ENCODE data around the gene FXYD6.

The FXYD6 gene

DNA sequence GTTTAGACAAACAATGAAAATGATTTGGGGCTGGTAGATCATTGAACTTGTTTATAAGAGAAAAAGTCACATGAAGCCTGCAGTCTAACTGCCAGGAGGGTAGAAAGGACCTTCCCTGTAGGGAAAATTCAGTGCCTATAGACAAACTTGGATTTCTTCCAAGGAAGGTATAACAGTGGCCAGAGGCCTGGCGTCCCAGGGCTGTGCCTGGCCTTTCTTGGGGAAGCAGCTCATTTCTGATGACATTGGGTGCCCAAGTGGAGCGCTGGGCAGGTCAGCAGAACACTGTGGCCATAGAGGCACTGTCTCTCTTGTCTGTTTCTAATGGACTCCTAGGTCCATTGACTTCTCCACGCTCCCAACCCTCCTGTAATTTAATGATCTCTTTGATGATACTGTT, 6.6 kb upstream of the FXYD6 start:
- DNase-seq: peak; percentile 9

DNA sequence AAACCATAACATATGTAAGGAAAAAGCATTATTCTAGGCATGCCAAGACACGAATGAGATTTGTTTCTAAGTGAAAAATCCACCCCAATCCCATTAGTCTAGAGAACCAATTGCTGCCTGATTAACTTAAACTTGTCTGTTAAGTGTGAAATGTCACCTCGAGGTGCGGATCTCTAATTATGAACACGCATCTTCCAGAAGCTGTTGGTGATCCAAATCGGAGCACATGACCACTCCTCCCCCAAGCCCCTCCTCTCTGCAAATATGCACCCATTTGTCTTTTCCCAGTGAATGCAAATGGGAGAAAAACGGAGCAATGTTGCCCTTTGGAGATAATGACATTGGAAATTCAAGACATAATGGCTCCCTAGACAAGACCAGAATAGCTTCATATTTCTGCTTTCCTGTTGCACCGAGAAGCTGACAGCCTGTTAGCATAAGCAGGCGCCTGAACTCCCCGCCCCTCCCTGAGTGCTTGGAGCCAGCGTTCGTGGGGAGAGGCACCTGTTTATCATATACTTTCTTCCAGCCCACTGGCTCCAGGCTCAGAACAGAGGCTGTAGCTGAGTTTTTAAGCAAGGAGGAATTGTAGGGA, 6.0 kb upstream of the FXYD6 start:
- peak; percentile 52 for DNase-seq

DNA sequence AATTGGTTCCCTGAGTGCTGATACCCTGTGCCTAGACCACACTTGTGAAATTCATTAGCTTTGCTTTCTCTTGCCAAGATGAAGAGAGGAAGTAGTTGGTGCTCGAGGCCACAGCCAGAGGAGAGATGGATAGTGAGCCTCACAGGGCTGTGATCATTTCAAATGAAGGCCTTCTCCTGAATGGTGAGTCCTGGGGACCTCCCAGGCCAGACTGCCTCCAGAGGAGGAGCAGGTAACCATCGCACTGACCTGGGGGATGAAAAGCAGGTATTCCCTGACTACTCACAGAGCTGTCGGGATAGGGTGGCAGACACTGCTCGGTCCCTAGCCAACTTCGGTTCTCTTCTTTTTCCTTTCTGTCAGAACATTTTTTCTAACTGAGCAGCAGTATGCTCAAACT, 4.8 kb upstream of the FXYD6 start:
- no peak for DNase-seq

DNA sequence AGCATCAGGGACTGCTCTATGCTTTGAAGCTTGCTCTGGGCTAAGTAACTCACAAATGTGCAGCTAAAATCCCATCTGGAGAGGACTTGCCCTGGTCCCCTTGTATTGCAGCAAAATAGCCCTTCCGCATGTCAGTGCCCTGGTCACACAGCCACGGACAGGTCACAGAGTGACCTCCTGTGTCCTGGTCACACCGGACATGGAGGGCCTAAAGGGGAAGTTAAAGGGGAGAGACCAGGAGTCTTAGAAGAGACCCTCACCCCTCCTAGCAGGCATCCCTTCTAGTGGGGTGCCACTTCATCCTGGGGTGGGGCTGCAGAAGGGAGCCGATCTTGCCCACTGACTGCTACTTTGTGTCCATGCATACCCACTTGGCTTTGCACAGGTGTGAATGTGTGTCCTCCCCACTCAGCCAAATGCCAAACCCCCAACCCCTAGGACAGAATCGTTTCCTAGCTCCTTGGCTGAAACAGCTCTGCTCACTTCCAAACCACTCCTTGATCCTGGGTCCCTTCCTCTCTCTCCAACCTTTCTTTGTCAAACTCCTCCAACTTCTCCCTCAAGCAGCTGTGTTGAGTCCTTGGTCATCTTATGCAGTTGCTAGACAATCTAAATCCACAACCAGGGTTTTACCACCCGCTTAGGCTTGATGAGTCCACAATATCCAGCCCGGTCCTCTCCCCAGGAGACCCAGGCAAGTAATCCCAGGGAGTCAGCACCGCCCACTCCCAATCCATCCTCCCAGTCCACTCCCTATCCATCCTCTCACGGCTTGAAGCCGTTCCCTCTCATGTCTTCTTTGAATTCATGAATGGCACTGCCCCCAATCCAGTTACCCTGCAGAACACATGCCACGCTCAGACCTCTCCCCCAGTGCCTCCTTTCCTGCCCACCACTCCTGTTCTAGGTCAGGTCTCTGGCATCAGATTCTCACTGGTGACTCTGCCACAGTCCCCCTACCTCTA, 3.3 kb upstream of the FXYD6 start:
- DNase-seq: no peak

GRCh38 chr11:117878939-117879475, 2.5 kb upstream of the FXYD6 start:
- no peak for DNase-seq

DNA sequence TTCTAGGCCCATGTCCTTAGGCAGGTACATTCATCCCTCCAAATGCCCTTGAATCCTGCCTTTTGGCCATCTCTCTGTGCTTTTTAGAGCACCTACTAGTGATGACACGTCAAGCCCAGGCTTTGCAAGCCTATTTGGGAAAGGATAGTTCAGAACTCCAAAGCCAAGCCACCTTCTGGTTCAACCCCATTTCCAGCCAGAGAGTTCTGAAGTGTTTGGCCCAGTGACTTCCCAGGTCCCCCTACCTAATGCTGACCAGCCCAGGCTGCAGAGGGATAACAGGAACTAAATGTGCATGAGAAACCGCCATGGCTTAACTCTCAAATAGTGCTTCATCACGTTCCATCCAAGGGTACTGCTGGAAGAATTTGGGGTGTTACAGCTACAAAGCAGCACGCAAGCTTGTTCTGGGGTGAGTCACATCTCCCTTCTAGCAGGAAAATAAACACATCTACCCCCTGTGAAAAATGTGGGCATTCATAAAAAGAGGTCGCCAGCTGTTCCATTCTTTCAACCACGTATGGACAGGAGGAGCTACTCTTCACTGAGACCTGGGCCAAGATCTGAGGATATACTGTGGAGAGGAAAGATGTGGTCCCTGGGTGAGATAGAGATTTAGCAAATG, 2.0 kb upstream of the FXYD6 start:
- no peak for DNase-seq

- no peak for DNase-seq
Observed at GRCh38 chr11:117877120-117877784, 794 bp upstream of the FXYD6 start.

DNA sequence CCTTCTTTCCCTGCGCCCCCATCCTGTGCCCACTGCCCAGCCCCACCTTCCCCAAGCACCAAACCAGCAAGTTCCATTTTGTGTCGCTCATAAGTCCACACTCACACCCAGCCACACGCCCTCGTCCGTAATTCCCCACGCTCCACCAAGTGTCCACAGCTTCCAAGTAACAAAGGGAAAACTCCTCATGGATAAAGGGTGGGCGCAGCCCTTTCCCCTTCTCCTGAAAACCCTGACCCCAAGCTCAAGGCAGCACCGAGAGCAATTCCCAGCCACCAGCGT, 458 bp downstream of the FXYD6 start:
- DNase-seq: no peak

GRCh38 chr11:117875382-117876058, 938 bp downstream of the FXYD6 start:
- peak; percentile 45 for DNase-seq

- DNase-seq: no peak
Observed at GRCh38 chr11:117874910-117875381, 1.5 kb downstream of the FXYD6 start.

GRCh38 chr11:117874253-117874909, 2.1 kb downstream of the FXYD6 start:
- no peak for DNase-seq

- no peak for DNase-seq
Observed at GRCh38 chr11:117873828-117874125, 2.7 kb downstream of the FXYD6 start.

DNA sequence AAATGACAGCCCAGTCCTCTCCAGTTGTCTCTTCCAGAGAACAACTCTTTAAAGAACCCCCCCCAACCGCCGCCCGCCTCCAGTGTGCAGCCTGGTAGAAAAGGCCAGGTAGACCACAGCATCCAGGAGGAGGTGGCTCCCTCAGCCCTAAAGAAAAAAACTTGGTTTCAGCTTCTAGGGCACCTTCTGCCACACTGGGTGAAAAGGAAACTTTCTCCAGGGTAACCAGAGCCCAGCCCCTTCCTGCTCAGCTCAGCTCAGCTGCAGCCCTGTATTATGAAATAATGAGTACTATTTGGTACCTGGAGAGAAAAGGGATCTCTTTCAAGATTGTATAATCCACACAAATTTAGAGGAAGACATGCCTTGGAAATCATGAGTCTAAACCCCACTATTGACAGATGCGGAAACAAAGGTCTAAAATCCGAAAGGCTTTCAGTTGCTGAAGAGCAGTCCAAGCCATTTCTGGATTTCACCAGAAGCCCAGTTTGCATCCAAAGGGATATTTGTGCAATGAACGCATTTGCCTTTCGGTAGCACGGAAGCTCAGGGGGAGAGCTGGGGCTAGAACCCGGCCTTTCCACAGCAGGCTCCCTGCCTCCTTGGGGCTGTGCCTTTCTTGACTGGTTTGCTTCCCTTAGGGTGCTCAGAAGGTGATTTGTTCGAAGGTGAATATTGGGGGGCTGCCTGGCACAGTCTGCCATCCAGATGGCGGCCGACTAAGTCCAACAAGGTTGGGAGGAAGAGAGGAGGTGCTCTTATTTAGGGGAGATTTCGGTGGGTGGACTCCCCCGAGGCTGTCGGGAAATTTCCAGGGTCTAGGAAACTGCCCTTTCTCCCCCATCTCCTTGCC, 3.3 kb downstream of the FXYD6 start:
- DNase-seq: no peak

GRCh38 chr11:117872420-117872961, 4.0 kb downstream of the FXYD6 start:
- DNase-seq: no peak

GRCh38 chr11:117871784-117872183, 4.7 kb downstream of the FXYD6 start:
- no peak for DNase-seq

DNA sequence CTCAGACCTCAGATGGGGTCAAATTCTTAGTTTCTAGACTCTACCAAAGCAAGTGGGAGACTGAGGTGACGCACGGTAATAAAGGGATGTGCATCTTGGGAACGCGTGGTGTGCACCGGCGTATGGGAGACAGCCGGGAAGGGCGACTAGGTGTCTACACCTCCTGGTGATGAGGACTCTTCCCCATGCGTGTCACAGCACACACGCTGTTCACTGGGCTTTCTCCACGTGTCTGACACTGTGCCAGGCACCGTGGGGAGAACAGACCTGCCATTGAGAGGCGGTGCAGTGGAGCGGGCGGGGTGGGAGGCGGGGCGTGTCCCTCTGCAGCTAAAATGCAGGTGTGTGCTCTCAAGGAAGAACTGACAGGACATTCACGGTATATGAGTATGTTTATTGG, 5.3 kb downstream of the FXYD6 start:
- no peak for DNase-seq

DNA sequence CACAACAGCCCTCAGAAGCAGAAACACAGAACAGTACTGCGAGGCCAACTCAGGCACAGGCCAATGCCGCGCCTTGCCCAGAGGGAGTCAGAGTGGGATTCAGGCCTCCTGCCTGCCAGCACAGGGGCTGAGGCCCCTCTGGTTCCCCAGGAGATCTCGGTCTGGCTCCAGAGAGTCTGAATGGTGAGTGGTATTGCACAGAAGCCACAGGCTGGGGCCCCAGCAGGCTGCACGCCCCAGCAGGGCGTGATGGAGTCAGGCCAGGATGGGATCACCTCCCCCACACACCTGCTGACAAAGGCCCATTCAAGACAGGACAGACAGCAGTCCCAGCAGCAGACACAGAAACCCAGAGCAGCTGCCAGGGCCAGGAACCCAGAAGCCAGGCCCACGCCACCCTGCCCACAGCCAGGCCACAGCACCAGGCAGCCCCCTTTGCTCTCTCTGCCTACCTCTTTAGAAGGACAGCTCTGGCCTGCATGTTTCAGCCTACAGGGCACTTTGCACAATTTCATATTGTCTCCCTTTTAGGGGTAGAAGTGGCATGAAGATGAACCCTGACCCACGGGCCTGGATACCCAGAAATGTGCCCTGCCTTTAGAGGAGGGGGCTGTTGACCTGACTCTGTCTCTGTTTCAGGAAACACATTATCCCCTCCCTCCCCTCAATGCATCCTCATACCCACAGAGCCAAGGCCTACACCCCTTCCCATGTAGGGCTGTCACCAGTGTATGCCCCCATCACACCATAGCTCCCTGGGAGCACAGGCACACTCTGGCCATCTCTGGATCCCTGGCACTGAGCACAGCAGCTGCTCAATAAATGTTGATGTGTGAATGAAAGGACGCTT, 6.1 kb downstream of the FXYD6 start:
- DNase-seq: no peak

GRCh38 chr11:117869604-117870003, 6.9 kb downstream of the FXYD6 start:
- DNase-seq: no peak

- no peak for DNase-seq
Observed at GRCh38 chr11:117868815-117869561, 7.5 kb downstream of the FXYD6 start.

Data from NCI-H2227 treated with DMSO at 0.1 percent for 48 hours (cell line).